Fibroblast of skin of abdomen (primary cell): ENCODE results near the gene ADCY5. TPM values are rescaled to one million over a fixed set of nuclear protein-coding genes. Genes with fewer than 3 reads are reported as not detected.
"Not testable (repeated sequence)": the region's sequence is repeated elsewhere in the genome, so short reads cannot be mapped to it uniquely, and the experiment has no call there.

Experiments
- DNase-seq: peaks from one replicate; pipeline ENCODE4 v3.0.0-alpha.2; 2013
- polyA plus RNA-seq, 2 experiments: library from polyadenylated mRNA; unstranded; fragments of 120-200 nt; gene quantifications; one replicate each; pipeline ENCODE4 v1.2.1, GENCODE V29; 2013; ENCODE audit not compliant: insufficient read length in 2 of 2

ADCY5 gene
- 0.77 TPM for polyA plus RNA-seq (2013, experiment 1 of 2; ENCODE audit: insufficient read length)
- 0.71 TPM for polyA plus RNA-seq (2013, experiment 2 of 2; ENCODE audit: insufficient read length)

- no peak for DNase-seq
These were observed at the start of gene ADCY5 for GRCh38 chr3:123448536-123449101. Gene ADCY5 (minus strand): TSS chr3:123449090. CDS start chr3:123448545, 545 bp downstream.

- DNase-seq = no peak
These were observed 45.0 kb upstream of the ADCY5 start for GRCh38 chr3:123493912-123494311.

- DNase-seq = no peak
These were observed 43.2 kb upstream of the ADCY5 start for GRCh38 chr3:123491966-123492587.

- DNase-seq = peak; percentile 53
These were observed 40.6 kb upstream of the ADCY5 start for GRCh38 chr3:123489400-123490004.

- DNase-seq = no peak
These were observed 39.9 kb upstream of the ADCY5 start for GRCh38 chr3:123488645-123489347.

GRCh38 chr3:123487063-123487462 is 38.2 kb upstream of the ADCY5 start:
- DNase-seq = not testable (repeated sequence)

- no peak for DNase-seq
These were observed 37.6 kb upstream of the ADCY5 start for GRCh38 chr3:123486460-123486859.

GRCh38 chr3:123485551-123485950 is 36.7 kb upstream of the ADCY5 start:
- DNase-seq = no peak

- no peak for DNase-seq
These were observed 34.3 kb upstream of the ADCY5 start for GRCh38 chr3:123483146-123483545.

- DNase-seq = no peak
These were observed 33.0 kb upstream of the ADCY5 start for GRCh38 chr3:123481722-123482457.

- DNase-seq = no peak
These were observed 32.2 kb upstream of the ADCY5 start for GRCh38 chr3:123481071-123481470.

GRCh38 chr3:123480428-123480827 is 31.5 kb upstream of the ADCY5 start:
- no peak for DNase-seq

- DNase-seq = no peak
These were observed 31.0 kb upstream of the ADCY5 start for GRCh38 chr3:123479891-123480290.

- DNase-seq = no peak
These were observed 29.4 kb upstream of the ADCY5 start for GRCh38 chr3:123478314-123478713.

GRCh38 chr3:123476967-123477750 is 28.3 kb upstream of the ADCY5 start:
- no peak for DNase-seq

GRCh38 chr3:123475786-123476185 is 26.9 kb upstream of the ADCY5 start:
- DNase-seq = no peak

GRCh38 chr3:123471106-123471505 is 22.2 kb upstream of the ADCY5 start:
- DNase-seq = no peak

- no peak for DNase-seq
These were observed 20.6 kb upstream of the ADCY5 start for GRCh38 chr3:123469323-123469995.

- no peak for DNase-seq
These were observed 18.2 kb upstream of the ADCY5 start for GRCh38 chr3:123467046-123467445.

GRCh38 chr3:123464211-123464610 is 15.3 kb upstream of the ADCY5 start:
- DNase-seq = no peak

- DNase-seq = no peak
These were observed 11.0 kb upstream of the ADCY5 start for GRCh38 chr3:123459862-123460261.
